HG03097 (cell line): ENCODE results near the gene ORAI1.

Source experiments
- ATAC-seq: cut with Tn5 transposase; IDR thresholded peaks from one replicate; pipeline ENCODE4 v1.9.1; 2021; ENCODE audit not compliant: unreplicated experiment, low FRiP score

The ORAI1 gene

GRCh38 chr12:121688966-121689365 lies 62.6 kb downstream of the ORAI1 start:
- ATAC-seq = no peak

- no peak for ATAC-seq
Measured at GRCh38 chr12:121689430-121689829, 63.1 kb downstream of the ORAI1 start.
